ENCODE data around the gene ESRRG.

Gene ESRRG

DNA sequence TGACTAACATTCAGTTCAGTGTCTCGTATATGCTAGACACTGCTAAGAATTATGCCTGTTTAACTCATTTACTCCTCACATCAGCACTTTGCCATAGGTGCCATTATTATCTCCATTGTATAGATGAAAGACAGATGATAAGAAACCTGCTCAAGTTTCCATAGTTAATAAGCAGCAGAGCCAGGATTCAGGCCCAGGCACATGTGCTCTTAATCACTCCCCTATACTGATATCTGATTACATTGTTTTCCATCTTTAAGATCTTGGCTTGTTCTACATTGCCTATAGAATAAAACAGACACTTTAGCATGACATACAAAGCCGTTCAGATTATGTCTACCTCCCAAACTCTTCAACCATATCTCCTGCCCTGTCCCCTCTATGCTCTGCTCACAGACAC, 269.5 kb downstream of the ESRRG start:
- TF ChIP-seq, protein P1, sequence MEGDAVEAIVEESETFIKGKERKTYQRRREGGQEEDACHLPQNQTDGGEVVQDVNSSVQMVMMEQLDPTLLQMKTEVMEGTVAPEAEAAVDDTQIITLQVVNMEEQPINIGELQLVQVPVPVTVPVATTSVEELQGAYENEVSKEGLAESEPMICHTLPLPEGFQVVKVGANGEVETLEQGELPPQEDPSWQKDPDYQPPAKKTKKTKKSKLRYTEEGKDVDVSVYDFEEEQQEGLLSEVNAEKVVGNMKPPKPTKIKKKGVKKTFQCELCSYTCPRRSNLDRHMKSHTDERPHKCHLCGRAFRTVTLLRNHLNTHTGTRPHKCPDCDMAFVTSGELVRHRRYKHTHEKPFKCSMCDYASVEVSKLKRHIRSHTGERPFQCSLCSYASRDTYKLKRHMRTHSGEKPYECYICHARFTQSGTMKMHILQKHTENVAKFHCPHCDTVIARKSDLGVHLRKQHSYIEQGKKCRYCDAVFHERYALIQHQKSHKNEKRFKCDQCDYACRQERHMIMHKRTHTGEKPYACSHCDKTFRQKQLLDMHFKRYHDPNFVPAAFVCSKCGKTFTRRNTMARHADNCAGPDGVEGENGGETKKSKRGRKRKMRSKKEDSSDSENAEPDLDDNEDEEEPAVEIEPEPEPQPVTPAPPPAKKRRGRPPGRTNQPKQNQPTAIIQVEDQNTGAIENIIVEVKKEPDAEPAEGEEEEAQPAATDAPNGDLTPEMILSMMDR (IDR thresholded peaks at IDR 0.05; ENCODE audit: insufficient read depth, low read depth, low read length, missing control alignments): no peak
- no peak overlapping the region for H3K4me3 ChIP-seq (ENCODE audit: low read depth, low read length)
- no peak for DNase-seq (ENCODE audit: low read depth)

All from GM12865 (cell line).